Fibroblast of lung (primary cell): ENCODE results near the gene ROPN1L. TPM values are rescaled to one million over a fixed set of nuclear protein-coding genes. Genes with fewer than 3 reads are reported as not detected.

Source experiments
- DNase-seq, 2 donors: peaks; one replicate each; pipeline versions ENCODE4 v3.0.0 to v3.0.0-alpha.2; 2010; ENCODE audit warnings: low read depth in 2 of 2
- H2AFZ ChIP-seq: 2 replicates; pipeline ENCODE4 v1.5.1; 2012; ENCODE audit warnings: low read length, control low read depth, inconsistent platforms
- H3K27ac ChIP-seq: 2 replicates; pipeline ENCODE4 v1.5.1; 2011; ENCODE audit warnings: low read length, control low read depth; ENCODE audit not compliant: insufficient read depth
- H3K27me3 ChIP-seq: 2 replicates; pipeline ENCODE4 v1.5.1; 2011; ENCODE audit warnings: mild to moderate bottlenecking, low read length; ENCODE audit not compliant: control insufficient read depth, insufficient read depth
- H3K36me3 ChIP-seq: 2 replicates; pipeline ENCODE4 v1.5.1; 2011; ENCODE audit warnings: low read length; ENCODE audit not compliant: control insufficient read depth, insufficient read depth
- H3K4me1 ChIP-seq: 2 replicates; pipeline ENCODE4 v1.5.1; 2011; ENCODE audit warnings: low read length; ENCODE audit not compliant: control insufficient read depth, insufficient read depth; ENCODE audit errors: extremely low read depth
- H3K4me2 ChIP-seq: 2 replicates; pipeline ENCODE4 v1.5.1; 2011; ENCODE audit warnings: low read length, control low read depth; ENCODE audit not compliant: insufficient read depth; ENCODE audit errors: extremely low read depth
- H3K4me3 ChIP-seq, 4 experiments: fragments of 200-600 bp in 1 of 4; sonication (generic) in 1 of 4; replicated peaks in 1 of 4; 2 replicates each; pipeline ENCODE4 v1.5.1; 2011 to 2016; ENCODE audit warnings: low read length in 4 of 4, low read depth in 3 of 4, mild to moderate bottlenecking in 3 of 4, control low read depth in 2 of 4, inconsistent platforms in 1 of 4, mixed read lengths in 1 of 4; ENCODE audit not compliant: insufficient read depth in 1 of 4; ENCODE audit errors: control extremely low read depth in 1 of 4
- H3K79me2 ChIP-seq: 2 replicates; pipeline ENCODE4 v1.5.1; 2012; ENCODE audit warnings: mild to moderate bottlenecking, low read length, inconsistent platforms; ENCODE audit not compliant: control insufficient read depth, insufficient read depth
- H3K9ac ChIP-seq: 2 replicates; pipeline ENCODE4 v1.5.1; 2011; ENCODE audit warnings: mild to moderate bottlenecking, low read length, control low read depth; ENCODE audit not compliant: insufficient read depth
- H3K9me3 ChIP-seq: 2 replicates; pipeline ENCODE4 v1.5.1; 2012; ENCODE audit warnings: low read depth, low read length; ENCODE audit not compliant: control insufficient read depth, insufficient read depth
- H4K20me1 ChIP-seq: 2 replicates; pipeline ENCODE4 v1.5.1; 2011; ENCODE audit warnings: low read length; ENCODE audit not compliant: control insufficient read depth, insufficient read depth; ENCODE audit errors: extremely low read depth
- CTCF ChIP-seq, 2 donors: IDR thresholded peaks in 1 of 2; conservative IDR thresholded peaks in 1 of 2; 1 replicate in 1 of 2; 2 replicates in 1 of 2; pipeline ENCODE4 v1.5.1; 2011 to 2012; ENCODE audit warnings: low read length in 2 of 2, control low read depth in 1 of 2, inconsistent platforms in 1 of 2, low read depth in 1 of 2, mild to moderate bottlenecking in 1 of 2
- EZH2 ChIP-seq: IDR thresholded peaks from 2 replicates; pipeline ENCODE4 v1.5.1; 2012; ENCODE audit warnings: low read length, control low read depth, mild to moderate bottlenecking; ENCODE audit errors: missing control alignments
- polyA plus RNA-seq, 2 donors: library from polyadenylated mRNA; depleted of rRNA in 1 of 2; stranded (reverse) in 1 of 2; unstranded in 1 of 2; fragments of >200 nt; gene quantifications; 2 replicates each; pipeline ENCODE4 v1.2.1, GENCODE V29; 2011 to 2012; ENCODE audit warnings: missing spikeins in 1 of 2
- total RNA-seq: library from RNA; depleted of rRNA; stranded (reverse); fragments of >200 nt; gene quantifications from 2 replicates; pipeline ENCODE4 v1.2.1, GENCODE V29; 2014

The ROPN1L gene
- total and polyA plus RNA-seq, 2 donors (not counting 1 experiment from before 2014, with no cell fraction given): 0.17 to 0.26 TPM

- no peaks in the 10 kb centered on the region for H3K4me1 ChIP-seq
- peaks cover 8% of the 10 kb centered on the region for H3K27me3 ChIP-seq
- H3K4me2 ChIP-seq: no peak overlapping the region
- H4K20me1 ChIP-seq: no peaks in the 10 kb centered on the region
- no peaks in the 10 kb centered on the region for H3K79me2 ChIP-seq
- H3K9me3 ChIP-seq: no peaks in the 10 kb centered on the region
- DNase-seq: no peak
- no peak overlapping the region for H3K4me3 ChIP-seq
- no peaks in the 10 kb centered on the region for H3K36me3 ChIP-seq
- H3K27ac ChIP-seq: no peak overlapping the region
- no peak overlapping the region for H3K9ac ChIP-seq
- no peak for TF ChIP-seq CTCF (conservative IDR thresholded peaks at IDR 0.05 in 1 of 2, IDR thresholded peaks at IDR 0.05 in 1 of 2; ENCODE audit: low read depth in 1 of 2, low read length in 2 of 2)
- TF ChIP-seq EZH2: no peak
- no peak overlapping the region for H2AFZ ChIP-seq
Measured at GRCh38 chr5:10499066-10499465, 57.4 kb downstream of the ROPN1L start.

DNA sequence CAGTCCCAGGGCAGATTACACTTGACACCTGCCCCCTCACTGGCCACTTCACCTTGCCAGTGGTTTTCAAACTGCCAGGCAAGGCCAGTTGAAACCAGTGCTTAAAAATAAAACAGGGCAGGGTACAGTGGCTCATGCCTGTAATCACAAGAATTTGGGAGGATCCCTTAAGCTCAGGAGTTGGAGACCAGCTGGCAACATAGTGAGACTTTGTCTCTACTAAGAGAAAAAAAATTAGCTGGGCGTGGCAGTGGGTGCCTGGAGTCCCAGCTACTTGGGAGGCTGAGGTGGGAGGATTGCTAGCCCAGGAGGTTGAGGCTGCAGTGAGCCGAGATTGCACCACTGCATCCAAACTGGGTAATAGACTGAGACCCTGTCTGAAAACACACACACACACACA, 58.1 kb downstream of the ROPN1L start:
- no peak overlapping the region for H3K9ac ChIP-seq
- no peaks in the 10 kb centered on the region for H3K9me3 ChIP-seq
- no peak overlapping the region for H3K4me2 ChIP-seq
- H2AFZ ChIP-seq: no peak overlapping the region
- no peak overlapping the region for H3K4me3 ChIP-seq
- H3K27ac ChIP-seq: no peak overlapping the region
- TF ChIP-seq EZH2 (no peak), CTCF (conservative IDR thresholded peaks at IDR 0.05 in 1 of 2, IDR thresholded peaks at IDR 0.05 in 1 of 2; ENCODE audit: low read depth in 1 of 2, low read length in 2 of 2) (no peak)
- H4K20me1 ChIP-seq: no peaks in the 10 kb centered on the region
- H3K27me3 ChIP-seq: peaks cover 8% of the 10 kb centered on the region
- no peaks in the 10 kb centered on the region for H3K36me3 ChIP-seq
- H3K79me2 ChIP-seq: no peaks in the 10 kb centered on the region
- H3K4me1 ChIP-seq: no peaks in the 10 kb centered on the region
- no peak for DNase-seq

GRCh38 chr5:10500669-10501068, 59.0 kb downstream of the ROPN1L start:
- H3K9me3 ChIP-seq: no peaks in the 10 kb centered on the region
- H3K36me3 ChIP-seq: no peaks in the 10 kb centered on the region
- TF ChIP-seq EZH2: no peak
- no peak overlapping the region for H2AFZ ChIP-seq
- H3K27me3 ChIP-seq: peaks cover 8% of the 10 kb centered on the region
- no peak overlapping the region for H3K27ac ChIP-seq
- no peak for DNase-seq
- H3K4me3 ChIP-seq: no peak overlapping the region
- H3K4me1 ChIP-seq: no peaks in the 10 kb centered on the region
- no peak overlapping the region for H3K4me2 ChIP-seq
- no peaks in the 10 kb centered on the region for H3K79me2 ChIP-seq
- no peak overlapping the region for H3K9ac ChIP-seq
- no peaks in the 10 kb centered on the region for H4K20me1 ChIP-seq
